ENCODE results near the gene DNAJB6.

DNA sequence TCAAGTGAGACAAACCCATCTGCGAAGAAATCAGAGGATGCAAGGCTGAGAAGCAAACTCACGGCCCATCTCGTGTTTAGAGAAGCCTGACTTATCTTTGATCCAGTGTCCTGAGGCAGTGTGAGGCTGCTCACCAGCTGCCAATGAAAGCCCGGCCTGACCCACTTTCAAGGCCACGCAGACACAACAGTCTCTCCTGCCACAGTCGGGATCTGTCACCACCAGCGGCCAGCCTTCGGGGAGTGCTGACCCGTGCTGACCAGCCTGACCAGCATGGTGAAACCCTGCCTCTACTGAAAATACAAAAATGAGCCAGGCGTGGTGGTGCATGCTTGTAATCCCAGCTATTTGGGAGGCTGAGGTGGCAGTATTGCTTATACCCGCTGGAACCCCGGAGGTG, 7.4 kb upstream of the DNAJB6 start:
- TF ChIP-seq, protein P1, sequence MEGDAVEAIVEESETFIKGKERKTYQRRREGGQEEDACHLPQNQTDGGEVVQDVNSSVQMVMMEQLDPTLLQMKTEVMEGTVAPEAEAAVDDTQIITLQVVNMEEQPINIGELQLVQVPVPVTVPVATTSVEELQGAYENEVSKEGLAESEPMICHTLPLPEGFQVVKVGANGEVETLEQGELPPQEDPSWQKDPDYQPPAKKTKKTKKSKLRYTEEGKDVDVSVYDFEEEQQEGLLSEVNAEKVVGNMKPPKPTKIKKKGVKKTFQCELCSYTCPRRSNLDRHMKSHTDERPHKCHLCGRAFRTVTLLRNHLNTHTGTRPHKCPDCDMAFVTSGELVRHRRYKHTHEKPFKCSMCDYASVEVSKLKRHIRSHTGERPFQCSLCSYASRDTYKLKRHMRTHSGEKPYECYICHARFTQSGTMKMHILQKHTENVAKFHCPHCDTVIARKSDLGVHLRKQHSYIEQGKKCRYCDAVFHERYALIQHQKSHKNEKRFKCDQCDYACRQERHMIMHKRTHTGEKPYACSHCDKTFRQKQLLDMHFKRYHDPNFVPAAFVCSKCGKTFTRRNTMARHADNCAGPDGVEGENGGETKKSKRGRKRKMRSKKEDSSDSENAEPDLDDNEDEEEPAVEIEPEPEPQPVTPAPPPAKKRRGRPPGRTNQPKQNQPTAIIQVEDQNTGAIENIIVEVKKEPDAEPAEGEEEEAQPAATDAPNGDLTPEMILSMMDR (conservative IDR thresholded peaks at IDR 0.05), result no peak
- TF ChIP-seq ZFX (IDR thresholded peaks at IDR 0.05), result no peak

Data from C4-2B (cell line).